SU-DHL-6 (cell line): ENCODE data around the gene RAB33A.

Experiments used
- H2AFZ ChIP-seq: fragments of 200-600 bp; sonication (generic); 2 replicates; pipeline ENCODE4 v1.6.1; 2014; ENCODE audit warnings: low read depth, mild to moderate bottlenecking, moderate library complexity, mixed read lengths, antibody characterized with exemption, low read length; ENCODE audit not compliant: severe bottlenecking
- H3F3A ChIP-seq: fragments of 200-600 bp; shearing (Covaris generic); 2 replicates; pipeline ENCODE4 v1.6.0; 2016; ENCODE audit warnings: antibody characterized with exemption, mild to moderate bottlenecking; ENCODE audit not compliant: insufficient read depth
- H3K27ac ChIP-seq: fragments of 200-600 bp; sonication (generic); 2 replicates; pipeline ENCODE4 v1.5.1; 2016; ENCODE audit warnings: low read depth, mild to moderate bottlenecking, low read length, moderate library complexity, mixed read lengths
- H3K27me3 ChIP-seq: fragments of 200-600 bp; sonication (generic), shearing (Covaris generic); 2 replicates; pipeline ENCODE4 v1.6.0; 2014; ENCODE audit warnings: mild to moderate bottlenecking, low read length
- H3K36me3 ChIP-seq: fragments of 200-600 bp; sonication (generic); 2 replicates; pipeline ENCODE4 v1.6.1; 2014; ENCODE audit warnings: mild to moderate bottlenecking, low read length, mixed read lengths
- H3K4me2 ChIP-seq: fragments of 300-600, 200-600 bp; shearing (Covaris generic), sonication (generic); 2 replicates; pipeline ENCODE4 v1.6.0; 2014; ENCODE audit warnings: low read length, low read depth, mild to moderate bottlenecking; ENCODE audit not compliant: poor library complexity, severe bottlenecking
- H3K4me3 ChIP-seq: fragments of 200-600 bp; sonication (generic); 2 replicates; pipeline ENCODE4 v1.5.1; 2014; ENCODE audit warnings: antibody characterized with exemption, low read length, mild to moderate bottlenecking, mixed read lengths; ENCODE audit not compliant: insufficient read depth, poor library complexity, severe bottlenecking
- H3K79me2 ChIP-seq: fragments of 200-600 bp; sonication (generic); 2 replicates; pipeline ENCODE4 v1.6.1; 2014; ENCODE audit warnings: mild to moderate bottlenecking, low read length, moderate library complexity; ENCODE audit not compliant: insufficient read depth
- H3K9ac ChIP-seq: fragments of 200-600 bp; sonication (generic); 2 replicates; pipeline ENCODE4 v1.7.0; 2014; ENCODE audit warnings: mild to moderate bottlenecking, low read length
- H3K9me2 ChIP-seq: fragments of 200-600 bp; sonication (generic); replicated peaks from 2 replicates; pipeline ENCODE4 v1.6.1; 2014; ENCODE audit warnings: low read length; ENCODE audit not compliant: insufficient read depth
- H3K9me3 ChIP-seq: fragments of 200-600 bp; sonication (generic); 2 replicates; pipeline ENCODE4 v1.6.1; 2014; ENCODE audit warnings: low read length, mixed read lengths; ENCODE audit not compliant: insufficient read depth
- H4K20me1 ChIP-seq: fragments of 200-600 bp; sonication (generic); 2 replicates; pipeline ENCODE4 v1.6.1; 2014; ENCODE audit warnings: low read depth, mild to moderate bottlenecking, antibody characterized with exemption, low read length, moderate library complexity, mixed read lengths
- CTCF ChIP-seq: fragments of 200-600 bp; sonication (generic); IDR thresholded peaks from one replicate; pipeline ENCODE4 v1.5.1; 2017; ENCODE audit warnings: antibody characterized with exemption, mild to moderate bottlenecking, low read length, moderate library complexity; ENCODE audit not compliant: insufficient read depth, poor library complexity, severe bottlenecking
- EZH2phosphoT487 ChIP-seq: fragments of 200-600 bp; sonication (generic), shearing (Covaris generic); conservative IDR thresholded peaks from 2 replicates; pipeline ENCODE4 v1.6.1; 2018; ENCODE audit warnings: mild to moderate bottlenecking, antibody characterized with exemption, low read length, moderate library complexity, mixed read lengths

The RAB33A gene

GRCh38 chrX:130179579-130180215 is 7.9 kb downstream of the RAB33A start:
- Histone ChIP-seq H3K9me2 (no peaks in the 10 kb centered on the region), H3F3A (no peaks in the 10 kb centered on the region), H3K9ac (no peak overlapping the region), H3K9me3 (no peaks in the 10 kb centered on the region), H3K4me2 (no peak overlapping the region), H3K27me3 (no peaks in the 10 kb centered on the region), H2AFZ (no peak overlapping the region), H3K27ac (no peak overlapping the region), H3K79me2 (peaks cover 16% of the 10 kb centered on the region), H3K4me3 (no peak overlapping the region), H4K20me1 (no peaks in the 10 kb centered on the region), H3K36me3 (no peaks in the 10 kb centered on the region)
- TF ChIP-seq CTCF (no peak), EZH2phosphoT487 (no peak)

- no peaks in the 10 kb centered on the region for H3K27me3 ChIP-seq
Observed at GRCh38 chrX:130184168-130184567, 12.4 kb downstream of the RAB33A start.

GRCh38 chrX:130184857-130185256 is 13.1 kb downstream of the RAB33A start:
- Histone ChIP-seq H3K27ac (no peak overlapping the region), H3K79me2 (no peaks in the 10 kb centered on the region), H3F3A (no peaks in the 10 kb centered on the region), H3K4me3 (no peak overlapping the region), H3K36me3 (no peaks in the 10 kb centered on the region), H3K9me3 (no peaks in the 10 kb centered on the region), H3K9me2 (no peaks in the 10 kb centered on the region), H3K4me2 (no peak overlapping the region), H4K20me1 (no peaks in the 10 kb centered on the region), H3K9ac (no peak overlapping the region), H3K27me3 (no peaks in the 10 kb centered on the region), H2AFZ (no peak overlapping the region)
- TF ChIP-seq CTCF (no peak), EZH2phosphoT487 (no peak)

More at GRCh38 chrX:130184168-130184567, 12.4 kb downstream of the RAB33A start:
- Histone ChIP-seq H3K36me3 (no peaks in the 10 kb centered on the region), H3K79me2 (no peaks in the 10 kb centered on the region), H3K4me2 (no peak overlapping the region), H3K9ac (no peak overlapping the region), H3F3A (no peaks in the 10 kb centered on the region), H3K9me2 (no peaks in the 10 kb centered on the region), H4K20me1 (no peaks in the 10 kb centered on the region), H3K4me3 (no peak overlapping the region), H3K27ac (no peak overlapping the region), H2AFZ (no peak overlapping the region), H3K9me3 (no peaks in the 10 kb centered on the region)
- TF ChIP-seq EZH2phosphoT487 (no peak), CTCF (no peak)
